ENCODE results near the gene SLC29A4.
"Not testable (repeated sequence)": the region's sequence is repeated elsewhere in the genome, so short reads cannot be mapped to it uniquely, and the experiment has no call there.

The SLC29A4 gene

GRCh38 chr7:5281598-5282500 lies 894 bp upstream of the SLC29A4 start:
- H3K9me3 Mint-ChIP-seq; H3K4me1 Mint-ChIP-seq (ENCODE audit: low read depth); H3K4me3 Mint-ChIP-seq; H3K27ac Mint-ChIP-seq; H3K36me3 Mint-ChIP-seq (ENCODE audit: low read depth); intact Hi-C loops (cut with micrococcal nuclease): not testable (repeated sequence)
- peaks cover 61% of the 10 kb centered on the region for H3K27me3 Mint-ChIP-seq

GRCh38 chr7:5283421-5284303 lies 919 bp downstream of the SLC29A4 start:
- Mint-ChIP-seq H3K27me3 (peaks cover 60% of the 10 kb centered on the region), H3K9me3 (no peaks in the 10 kb centered on the region), H3K36me3 (ENCODE audit: low read depth) (no peaks in the 10 kb centered on the region), H3K27ac (no peak overlapping the region), H3K4me1 (ENCODE audit: low read depth) (peaks cover 8% of the 10 kb centered on the region), H3K4me3 (peak overlapping the region; percentile 26)
- intact Hi-C loops (cut with micrococcal nuclease): no loop called here

DNA sequence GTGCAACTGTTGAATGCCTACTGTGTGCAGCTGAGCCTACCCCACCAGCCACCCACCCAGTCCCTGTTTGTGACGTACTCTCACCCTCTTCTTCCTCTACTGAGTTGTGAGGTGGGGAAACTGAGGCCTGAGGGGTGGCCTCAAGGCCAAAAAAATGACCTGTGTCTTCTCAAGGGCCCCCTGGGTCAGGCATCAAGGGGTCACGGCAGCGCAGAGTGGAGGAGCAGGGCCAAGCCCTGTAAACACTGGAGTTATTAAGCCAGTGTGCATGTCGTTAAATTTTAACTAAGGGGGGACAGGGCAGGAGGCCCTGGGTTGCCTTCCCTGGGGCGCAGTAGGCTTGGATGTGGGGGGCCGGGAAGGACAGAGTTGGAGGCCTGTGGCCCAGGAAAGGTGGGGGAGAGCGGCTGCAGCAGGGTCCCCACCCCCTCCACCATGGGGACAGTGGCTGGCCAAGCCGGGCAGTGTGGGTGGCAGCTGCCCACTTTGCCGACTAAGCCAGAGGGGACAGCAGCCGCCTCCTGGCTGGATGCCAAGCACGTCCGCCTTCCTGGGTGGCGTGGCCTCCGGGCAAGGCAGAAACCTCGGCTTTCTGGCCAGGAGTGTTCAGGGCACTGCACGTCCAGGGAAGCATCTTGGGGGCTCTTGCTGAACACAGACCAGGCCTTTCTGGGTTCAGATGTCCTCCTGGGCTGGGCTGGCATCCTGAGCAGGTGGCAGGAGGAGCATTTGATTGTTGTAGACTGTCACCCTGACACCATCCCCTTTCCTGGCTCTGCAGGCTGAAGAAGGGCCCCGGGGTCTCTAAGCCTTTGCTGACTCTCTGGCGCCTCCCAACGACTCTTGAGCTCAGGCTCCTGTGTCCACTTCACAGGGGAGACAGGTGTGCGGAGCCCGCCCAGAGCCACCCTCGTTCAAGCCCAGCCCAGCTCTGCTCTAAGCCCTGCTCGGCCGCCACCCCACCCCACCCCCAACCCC lies 1.9 kb downstream of the SLC29A4 start:
- no peaks in the 10 kb centered on the region for H3K36me3 Mint-ChIP-seq (ENCODE audit: low read depth)
- no peaks in the 10 kb centered on the region for H3K9me3 Mint-ChIP-seq
- H3K4me1 Mint-ChIP-seq (ENCODE audit: low read depth): peaks cover 8% of the 10 kb centered on the region
- intact Hi-C loops (cut with micrococcal nuclease): no loop called here
- H3K4me3 Mint-ChIP-seq: no peak overlapping the region
- H3K27me3 Mint-ChIP-seq: peaks cover 62% of the 10 kb centered on the region
- no peak overlapping the region for H3K27ac Mint-ChIP-seq

DNA sequence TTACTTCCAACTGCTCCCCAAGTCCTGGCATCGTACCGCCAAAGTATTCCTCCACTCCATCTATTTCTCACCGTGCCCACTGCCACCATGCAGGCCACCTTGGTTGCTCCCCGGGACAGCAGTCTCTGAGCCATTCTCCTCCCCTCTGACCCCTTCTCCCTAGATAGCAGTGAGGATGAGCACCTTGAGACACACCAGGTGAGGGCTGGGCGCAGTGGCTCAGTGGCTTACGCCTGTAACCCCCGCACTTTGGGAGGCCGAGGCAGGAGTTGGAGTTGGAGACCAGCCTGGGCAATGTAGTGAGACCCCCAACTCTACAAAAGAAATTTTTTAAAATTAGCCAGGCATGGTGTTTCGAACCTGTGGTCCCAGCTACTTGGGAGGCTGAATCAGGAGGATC lies 4.2 kb downstream of the SLC29A4 start:
- no peak overlapping the region for H3K27ac Mint-ChIP-seq
- H3K4me3 Mint-ChIP-seq: no peak overlapping the region
- no peaks in the 10 kb centered on the region for H3K9me3 Mint-ChIP-seq
- intact Hi-C loops (cut with micrococcal nuclease): no loop called here
- peaks cover 47% of the 10 kb centered on the region for H3K27me3 Mint-ChIP-seq
- no peaks in the 10 kb centered on the region for H3K36me3 Mint-ChIP-seq (ENCODE audit: low read depth)
- peaks cover 8% of the 10 kb centered on the region for H3K4me1 Mint-ChIP-seq (ENCODE audit: low read depth)

GRCh38 chr7:5287373-5287772 lies 4.6 kb downstream of the SLC29A4 start:
- H3K4me1 Mint-ChIP-seq (ENCODE audit: low read depth); intact Hi-C loops (cut with micrococcal nuclease); H3K27ac Mint-ChIP-seq; H3K9me3 Mint-ChIP-seq; H3K36me3 Mint-ChIP-seq (ENCODE audit: low read depth); H3K4me3 Mint-ChIP-seq: not testable (repeated sequence)
- H3K27me3 Mint-ChIP-seq: peaks cover 42% of the 10 kb centered on the region

DNA sequence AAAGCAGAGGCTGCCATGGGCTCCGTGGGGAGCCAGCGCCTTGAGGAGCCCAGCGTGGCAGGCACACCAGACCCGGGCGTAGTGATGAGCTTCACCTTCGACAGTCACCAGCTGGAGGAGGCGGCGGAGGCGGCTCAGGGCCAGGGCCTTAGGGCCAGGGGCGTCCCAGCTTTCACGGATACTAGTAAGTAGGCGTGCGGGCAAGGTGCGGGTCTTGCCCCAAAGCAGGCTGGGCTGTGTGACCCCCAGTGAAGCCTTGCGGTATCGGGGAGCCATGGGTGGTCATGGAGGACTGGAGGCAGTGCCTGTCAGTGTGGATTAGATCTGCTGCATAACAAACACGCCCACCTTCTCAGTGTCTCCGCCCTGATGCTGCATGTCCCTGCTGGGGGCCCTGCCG lies 5.1 kb downstream of the SLC29A4 start:
- intact Hi-C loops (cut with micrococcal nuclease): no loop called here
- peaks cover 8% of the 10 kb centered on the region for H3K4me1 Mint-ChIP-seq (ENCODE audit: low read depth)
- no peak overlapping the region for H3K4me3 Mint-ChIP-seq
- no peak overlapping the region for H3K27ac Mint-ChIP-seq
- H3K36me3 Mint-ChIP-seq (ENCODE audit: low read depth): no peaks in the 10 kb centered on the region
- peaks cover 42% of the 10 kb centered on the region for H3K27me3 Mint-ChIP-seq
- no peaks in the 10 kb centered on the region for H3K9me3 Mint-ChIP-seq

GRCh38 chr7:5288560-5288959 lies 5.8 kb downstream of the SLC29A4 start:
- intact Hi-C loops (cut with micrococcal nuclease); H3K36me3 Mint-ChIP-seq (ENCODE audit: low read depth); H3K4me3 Mint-ChIP-seq; H3K9me3 Mint-ChIP-seq; H3K4me1 Mint-ChIP-seq (ENCODE audit: low read depth); H3K27ac Mint-ChIP-seq: not testable (repeated sequence)
- peaks cover 39% of the 10 kb centered on the region for H3K27me3 Mint-ChIP-seq

- H3K36me3 Mint-ChIP-seq (ENCODE audit: low read depth): no peaks in the 10 kb centered on the region
- peaks cover 32% of the 10 kb centered on the region for H3K27me3 Mint-ChIP-seq
- no peak overlapping the region for H3K27ac Mint-ChIP-seq
- peaks cover 4% of the 10 kb centered on the region for H3K9me3 Mint-ChIP-seq
- intact Hi-C loops (cut with micrococcal nuclease): no loop called here
- peaks cover 6% of the 10 kb centered on the region for H3K4me1 Mint-ChIP-seq (ENCODE audit: low read depth)
- no peak overlapping the region for H3K4me3 Mint-ChIP-seq
Observed at GRCh38 chr7:5289355-5289754, 6.6 kb downstream of the SLC29A4 start.

DNA sequence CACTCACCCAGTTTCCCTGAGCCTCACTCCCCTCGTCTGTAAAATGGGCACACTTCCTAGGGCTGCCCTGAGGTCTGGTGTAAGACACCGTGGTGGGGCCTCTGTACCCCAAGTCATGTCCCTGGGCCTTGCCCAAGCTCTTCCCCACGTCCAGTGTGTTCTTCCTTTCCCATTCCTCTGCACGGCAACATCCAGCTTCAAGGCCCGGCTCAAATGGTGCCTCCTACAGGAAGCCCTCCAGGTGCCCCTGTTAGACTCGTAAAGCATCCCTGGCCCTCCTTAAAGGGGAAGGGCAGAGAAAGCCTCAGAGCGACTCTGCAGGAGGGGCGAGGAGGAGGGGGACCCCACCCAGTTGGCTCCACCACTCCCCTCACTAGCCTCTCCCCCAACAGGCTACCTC lies 8.6 kb downstream of the SLC29A4 start:
- Mint-ChIP-seq H3K4me3 (no peak overlapping the region), H3K36me3 (ENCODE audit: low read depth) (no peaks in the 10 kb centered on the region), H3K27me3 (peaks cover 34% of the 10 kb centered on the region), H3K27ac (no peak overlapping the region), H3K9me3 (peaks cover 8% of the 10 kb centered on the region), H3K4me1 (ENCODE audit: low read depth) (peaks cover 5% of the 10 kb centered on the region)
- intact Hi-C loops (cut with micrococcal nuclease): no loop called here

DNA sequence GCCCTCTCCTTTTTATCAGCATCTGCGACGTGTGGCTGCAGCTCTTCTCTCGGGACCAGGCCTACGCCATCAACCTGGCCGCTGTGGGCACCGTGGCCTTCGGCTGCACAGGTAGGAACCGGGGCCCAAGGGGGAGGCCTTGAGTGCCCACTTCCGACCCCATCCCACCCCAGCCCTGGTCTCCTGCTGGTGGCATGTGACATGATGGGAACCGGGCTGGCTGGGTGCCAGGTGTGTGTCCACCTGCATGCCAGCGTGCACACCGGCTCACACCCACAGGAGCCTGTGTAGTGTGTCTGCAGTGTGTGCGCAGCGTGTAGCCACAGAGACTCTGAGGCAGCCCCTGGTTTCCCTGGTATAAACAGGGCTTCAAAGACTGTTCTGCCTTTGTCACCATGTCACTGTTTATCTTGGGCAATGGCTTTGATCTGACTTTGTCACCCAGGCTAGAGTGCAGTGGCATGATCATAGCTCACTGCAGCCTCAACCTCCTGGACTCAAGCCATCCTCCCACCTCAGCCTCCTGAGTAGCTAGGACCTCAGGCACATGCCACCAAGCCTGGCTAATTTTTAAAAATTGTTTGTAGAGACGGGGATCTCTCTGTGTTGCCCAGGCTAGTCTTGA lies 9.1 kb downstream of the SLC29A4 start:
- intact Hi-C loops (cut with micrococcal nuclease); H3K9me3 Mint-ChIP-seq; H3K36me3 Mint-ChIP-seq (ENCODE audit: low read depth); H3K4me3 Mint-ChIP-seq; H3K27ac Mint-ChIP-seq; H3K4me1 Mint-ChIP-seq (ENCODE audit: low read depth): not testable (repeated sequence)
- H3K27me3 Mint-ChIP-seq: peaks cover 32% of the 10 kb centered on the region

GRCh38 chr7:5294169-5294987 lies 11.6 kb downstream of the SLC29A4 start:
- peaks cover 14% of the 10 kb centered on the region for H3K4me1 Mint-ChIP-seq (ENCODE audit: low read depth)
- intact Hi-C loops (cut with micrococcal nuclease): no loop called here
- no peak overlapping the region for H3K27ac Mint-ChIP-seq
- no peak overlapping the region for H3K4me3 Mint-ChIP-seq
- H3K27me3 Mint-ChIP-seq: peaks cover 46% of the 10 kb centered on the region
- H3K36me3 Mint-ChIP-seq (ENCODE audit: low read depth): no peaks in the 10 kb centered on the region
- H3K9me3 Mint-ChIP-seq: peaks cover 8% of the 10 kb centered on the region

DNA sequence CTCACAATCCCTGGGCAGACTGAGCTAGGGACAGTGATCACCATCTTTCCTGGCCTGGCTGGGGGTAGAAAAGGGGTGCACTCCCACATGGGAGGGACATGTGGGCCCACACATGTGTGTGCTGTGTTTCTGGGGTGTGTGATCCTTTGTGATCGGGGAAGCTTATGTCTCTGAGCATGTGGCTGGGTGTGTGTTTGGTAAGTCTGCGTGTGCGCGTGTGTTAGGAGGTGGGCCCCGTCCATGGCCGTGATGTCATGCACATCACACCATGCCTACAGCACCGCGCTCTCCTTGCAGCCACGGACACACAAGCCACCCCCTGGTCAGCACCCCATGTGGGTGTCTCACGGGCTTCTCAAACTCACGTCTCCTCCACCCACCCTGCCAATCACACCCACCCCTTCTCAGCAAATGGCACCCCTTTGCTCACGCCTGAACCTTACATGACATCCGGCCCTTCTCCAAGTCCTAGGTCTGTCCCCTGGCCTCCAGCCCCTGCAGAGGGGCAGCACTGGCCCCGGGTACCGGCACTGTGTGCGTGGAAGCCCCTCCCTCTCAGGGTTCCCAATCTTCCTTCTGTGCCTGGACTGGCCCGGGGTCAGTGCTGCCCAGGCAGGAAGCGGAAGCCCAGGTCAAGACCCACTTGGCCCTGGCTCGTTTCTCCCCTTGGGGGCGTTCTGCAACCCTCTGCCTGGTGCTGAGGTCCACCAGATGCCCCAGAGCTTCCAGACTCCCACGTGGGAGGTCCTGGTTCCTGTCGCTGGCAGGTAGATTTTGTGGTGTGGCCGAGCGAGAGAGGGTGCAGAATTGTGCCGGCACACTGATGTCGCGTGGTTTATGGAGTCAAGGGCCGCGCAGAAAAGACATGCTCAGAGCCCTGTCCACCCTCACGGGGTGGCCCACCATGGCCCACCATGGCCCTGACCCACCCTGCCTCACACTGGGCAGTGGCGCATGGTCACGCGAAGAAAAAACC lies 12.6 kb downstream of the SLC29A4 start:
- Mint-ChIP-seq H3K9me3 (peaks cover 8% of the 10 kb centered on the region), H3K27me3 (peaks cover 51% of the 10 kb centered on the region), H3K4me3 (no peak overlapping the region), H3K4me1 (ENCODE audit: low read depth) (peaks cover 14% of the 10 kb centered on the region), H3K36me3 (ENCODE audit: low read depth) (no peaks in the 10 kb centered on the region), H3K27ac (no peak overlapping the region)
- intact Hi-C loops (cut with micrococcal nuclease): no loop called here

Data from dendritic cell treated with granulocyte-macrophage colony-stimulating factor and Interleukin-4, amounts not matched to agents 40 ng/mL and 50 ng/mL, for 4 days (primary cell).